ENCODE measurements around the gene STEEP1.
"Not testable (repeated sequence)": the region's sequence is repeated elsewhere in the genome, so short reads cannot be mapped to it uniquely, and the experiment has no call there.

STEEP1 gene

DNA sequence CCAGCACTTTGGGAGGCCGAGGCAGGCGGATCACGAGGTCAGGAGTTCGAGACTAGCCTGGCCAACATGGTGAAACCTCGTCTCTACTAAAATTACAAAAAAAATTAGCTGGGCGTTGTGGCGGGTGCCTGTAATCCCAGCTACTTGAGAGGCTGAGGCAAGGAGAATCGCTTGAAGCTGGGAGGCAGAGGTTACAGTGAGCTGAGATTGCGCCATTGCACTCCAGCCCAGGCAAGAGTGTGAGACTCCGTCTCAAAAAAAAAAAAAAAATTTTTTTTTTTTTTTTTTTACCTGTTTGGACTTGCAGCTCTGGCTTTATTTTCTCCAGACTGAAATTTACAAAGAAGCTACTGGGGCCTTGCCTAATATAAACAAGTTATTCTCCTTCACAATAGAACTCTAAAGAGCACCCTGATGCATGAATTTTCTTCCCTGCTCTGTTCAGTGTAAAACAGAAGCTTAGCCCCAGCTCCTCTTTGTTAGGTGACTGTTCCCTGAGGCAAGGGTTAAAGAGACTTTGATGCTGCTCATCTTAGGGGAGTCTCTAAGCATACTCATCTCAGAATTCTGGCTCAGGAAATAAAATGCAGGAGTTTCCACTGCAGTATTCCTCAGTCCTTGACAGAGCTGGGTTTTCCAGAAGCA, 71.2 kb downstream of the STEEP1 start:
- intact Hi-C loops (cut with DNase I), result not testable (repeated sequence)
- peak in 1 of 10 donors; percentile 35 for DNase-seq

DNA sequence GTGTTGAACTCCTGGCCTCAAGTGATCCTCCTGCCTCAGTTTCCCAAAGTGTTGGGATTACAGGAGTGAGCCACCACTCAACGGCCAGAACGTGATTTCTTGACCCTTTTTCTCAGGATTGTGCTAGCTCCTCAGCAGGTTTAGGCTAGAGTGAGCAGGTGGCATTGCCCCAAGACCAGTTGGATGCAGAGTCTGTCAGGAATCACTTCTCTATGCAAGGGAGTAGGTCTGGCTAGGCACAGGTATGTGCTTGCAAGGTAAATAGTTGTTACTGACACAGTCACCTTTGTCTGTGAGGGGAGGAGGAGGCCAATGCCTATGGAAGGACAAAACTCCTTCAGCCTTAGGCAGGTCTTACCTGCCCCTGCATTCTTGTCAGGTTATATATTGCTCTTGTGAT, 72.7 kb downstream of the STEEP1 start:
- intact Hi-C loops (cut with DNase I), result no loop called here
- DNase-seq, result no peak

DNA sequence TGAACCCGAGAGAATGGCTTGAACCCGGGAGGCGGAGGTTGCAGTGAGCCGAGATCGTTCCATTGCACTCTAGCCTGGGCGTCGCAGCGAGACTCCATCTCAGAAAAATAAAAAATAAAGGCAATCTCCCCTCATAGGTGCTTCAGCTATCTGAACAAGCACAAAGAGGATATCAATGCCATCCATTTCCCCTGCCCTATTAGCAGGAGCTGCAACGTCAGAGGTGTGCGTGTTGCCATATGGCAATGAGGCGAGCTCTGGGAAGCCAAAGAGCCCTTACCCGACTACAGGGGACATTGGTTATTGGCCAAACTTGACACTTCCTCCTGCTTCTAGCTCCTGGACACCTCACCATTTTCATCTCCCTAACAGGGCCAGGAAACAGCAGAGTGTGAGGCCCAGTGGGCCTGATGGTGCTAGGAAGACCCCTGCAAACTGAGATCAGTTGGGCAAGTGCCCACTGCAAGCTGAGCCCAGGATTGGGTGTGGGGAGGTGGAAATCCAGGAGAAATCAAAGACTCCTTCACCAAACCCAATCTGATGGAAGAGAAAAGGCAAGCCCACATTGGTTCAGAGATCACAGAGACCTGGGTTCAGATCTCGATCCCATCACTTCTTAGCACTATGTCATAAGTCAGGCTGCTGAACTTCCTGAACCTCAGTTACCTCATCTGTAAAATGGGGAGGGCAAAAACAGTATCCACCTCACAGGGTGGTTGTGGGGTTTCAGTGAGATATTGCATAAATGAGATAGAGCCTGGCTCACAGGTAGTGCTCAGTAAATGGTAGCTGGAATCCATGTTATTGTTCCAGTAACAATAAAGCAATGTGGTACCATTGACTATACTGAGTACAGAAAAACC, 75.8 kb downstream of the STEEP1 start:
- no peak for DNase-seq
- intact Hi-C loops (cut with DNase I), result no loop called here

DNA sequence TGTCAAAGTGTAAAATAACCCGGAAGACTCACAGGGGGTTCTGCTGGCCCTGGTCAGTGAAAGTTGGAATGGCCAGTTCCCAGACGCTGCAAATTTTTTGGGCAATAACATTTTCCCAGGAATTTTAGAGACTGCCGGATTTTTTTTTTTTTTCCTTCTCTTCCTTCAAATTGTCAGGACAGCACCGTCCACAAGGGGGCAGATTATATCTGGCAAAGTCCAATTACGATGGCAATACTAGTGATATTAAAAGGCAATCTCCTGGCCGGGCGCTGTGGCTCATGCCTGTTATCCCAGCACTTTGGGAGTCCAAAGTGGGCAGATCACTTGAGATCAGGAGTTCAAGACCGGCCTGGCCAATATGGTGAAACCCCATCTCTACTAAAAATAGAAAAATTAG, 76.5 kb downstream of the STEEP1 start:
- DNase-seq, result peak in 4 of 10 donors; percentile 19 to 36 (median 34)
- intact Hi-C loops (cut with DNase I), result no loop called here

Measured in posterior cingulate gyrus (tissue), 11 donors.